Globus pallidus (tissue), 1 donor: ENCODE data around the gene NIPAL4.
A peak's percentile ranks its signal among the peaks of the same experiment; 100 is the strongest.

Source experiments
- DNase-seq: peaks from one replicate; pipeline ENCODE4 v3.0.0-alpha.2; 2015; ENCODE audit warnings: low spot score

The NIPAL4 gene

DNA sequence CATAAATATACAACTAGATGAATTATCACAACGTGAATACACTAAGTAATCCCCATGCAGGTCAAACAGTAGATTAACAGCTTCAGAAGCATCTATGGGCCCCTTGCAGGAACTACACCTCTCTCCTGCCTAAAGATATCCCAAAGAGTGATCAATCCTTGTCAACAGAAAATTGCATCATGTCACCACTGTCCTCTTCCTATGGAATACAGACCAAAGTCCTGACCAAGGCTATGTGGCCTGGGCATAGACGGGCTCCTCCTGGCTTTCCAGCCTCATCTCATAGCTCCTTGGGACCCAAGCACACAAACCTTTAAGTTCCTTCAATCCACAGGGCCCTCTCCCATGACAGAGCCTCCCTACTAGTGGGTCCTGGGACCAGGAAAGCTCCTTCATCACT is 25.3 kb downstream of the NIPAL4 start:
- no peak for DNase-seq

DNA sequence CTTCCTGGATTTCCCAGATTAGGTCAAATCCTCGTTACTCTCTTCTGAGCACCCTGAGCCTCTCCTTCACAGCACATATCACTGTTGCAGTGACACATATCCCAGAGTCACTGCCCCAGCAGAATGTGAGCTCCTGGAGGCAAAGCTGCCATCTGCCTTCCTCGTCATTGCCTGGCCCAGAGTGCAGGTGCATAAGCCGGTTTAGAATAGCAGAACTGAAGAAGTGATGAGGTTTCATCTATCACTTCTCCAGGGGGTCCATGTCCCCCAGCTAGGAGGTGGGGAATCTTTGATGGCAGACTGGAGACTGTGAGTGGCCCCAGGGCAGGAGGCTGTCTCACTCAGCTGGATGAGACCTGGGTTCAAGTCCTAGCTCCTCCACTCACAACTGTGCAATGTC is 25.8 kb downstream of the NIPAL4 start:
- no peak for DNase-seq

DNA sequence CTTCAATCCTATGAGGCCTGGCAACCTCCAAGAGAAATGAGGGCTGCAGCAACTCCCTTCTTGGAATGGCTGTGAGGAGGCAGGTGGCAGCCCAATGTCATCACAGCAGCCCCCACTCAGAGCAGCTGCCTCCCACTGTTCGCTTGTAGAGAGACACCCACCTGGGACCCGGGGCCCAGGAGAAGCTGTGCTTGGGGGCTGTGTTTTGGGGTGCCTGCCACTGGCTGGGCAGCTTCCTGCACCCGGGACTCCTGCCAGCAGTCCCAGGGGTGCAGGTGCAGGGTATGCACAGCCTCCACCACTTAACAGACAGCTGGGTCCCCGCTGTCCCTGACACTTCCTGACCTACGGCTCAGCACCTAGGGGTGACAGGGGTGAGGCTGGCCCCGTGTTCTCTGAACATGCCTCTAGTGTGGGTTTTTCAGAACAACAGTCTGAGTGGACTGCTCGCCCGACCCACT is 26.2 kb downstream of the NIPAL4 start:
- no peak for DNase-seq

DNA sequence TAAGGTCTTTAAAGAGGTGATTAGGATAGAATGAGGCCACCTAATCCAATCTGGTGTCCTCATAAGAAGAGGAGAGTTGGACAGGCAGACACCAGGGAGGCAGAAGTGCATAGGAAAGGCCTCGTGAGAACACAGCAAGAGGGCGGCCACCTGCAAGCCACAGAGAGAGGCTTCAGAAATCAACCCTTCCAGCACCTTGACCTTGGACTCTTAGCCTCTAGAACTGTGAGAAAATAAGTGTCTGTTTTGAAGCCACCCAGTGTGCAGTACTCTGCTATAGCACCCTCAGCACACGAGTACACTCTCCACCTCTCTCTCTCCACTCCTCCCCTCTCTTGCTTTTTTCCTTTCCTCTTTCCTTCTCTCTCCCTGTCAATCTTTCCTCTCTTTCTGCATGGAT is 26.8 kb downstream of the NIPAL4 start:
- no peak for DNase-seq

DNA sequence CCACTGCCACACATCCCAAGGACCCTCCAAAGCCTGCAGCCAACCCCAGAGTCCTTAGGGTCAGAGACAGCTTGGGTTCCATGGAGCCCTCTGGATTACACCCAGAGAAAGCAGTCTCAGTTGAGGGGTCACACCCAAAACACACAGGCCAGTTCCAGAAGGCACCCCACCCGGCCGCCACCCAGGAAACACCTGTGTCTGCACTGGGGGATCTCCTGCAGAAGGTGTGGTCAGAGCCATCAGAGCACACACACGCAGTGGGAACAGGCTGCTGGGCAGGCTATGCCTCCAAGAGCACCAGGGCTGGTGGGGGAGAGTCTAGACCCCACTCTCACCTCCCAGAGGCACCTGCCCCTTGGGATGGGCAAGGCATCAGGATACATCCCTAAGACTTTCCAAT is 27.3 kb downstream of the NIPAL4 start:
- no peak for DNase-seq

DNA sequence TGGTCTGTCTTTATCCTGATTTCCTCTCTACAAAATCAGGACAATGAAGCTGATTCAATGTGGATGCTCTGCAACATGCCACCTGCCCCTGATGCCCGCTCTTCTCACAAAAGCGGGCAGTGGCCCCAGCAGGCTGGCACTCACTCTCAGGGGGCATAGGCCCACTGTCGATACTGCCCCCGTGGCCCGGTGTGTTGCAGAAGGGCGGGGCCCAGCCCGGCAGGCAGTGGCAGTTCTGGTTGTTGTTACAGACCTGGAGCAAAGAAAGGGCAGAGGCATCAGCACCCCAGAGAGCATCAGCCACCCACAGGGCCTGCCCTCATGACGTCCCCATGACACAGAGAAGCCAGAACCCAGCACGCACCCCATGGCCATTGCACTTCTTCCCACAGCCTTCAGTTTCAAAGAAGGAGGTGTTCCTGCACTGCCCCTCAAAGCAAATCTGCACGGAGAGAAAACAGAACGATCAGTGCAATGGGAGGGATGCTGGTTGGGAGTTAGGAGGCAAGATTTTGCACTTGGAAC is 31.5 kb downstream of the NIPAL4 start:
- no peak for DNase-seq

DNA sequence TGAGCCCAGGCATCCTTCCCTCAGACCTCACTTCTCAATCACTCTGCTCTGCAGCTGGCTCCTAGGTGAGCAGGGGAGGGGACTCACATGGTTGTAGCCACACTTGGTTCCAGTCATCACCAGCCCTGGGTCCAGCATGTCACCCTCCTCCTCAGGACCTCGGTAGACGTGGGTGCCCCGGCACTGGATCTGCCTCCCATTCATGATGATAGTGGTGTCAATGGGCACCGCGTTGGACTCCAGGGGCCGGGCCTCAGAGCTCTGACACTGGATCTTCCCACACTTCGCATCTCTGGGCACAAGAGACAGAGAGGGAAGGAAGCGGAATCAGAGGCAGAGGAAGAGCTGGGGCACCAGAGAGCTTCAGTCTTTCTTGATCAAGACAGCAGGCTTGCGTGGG is 32.9 kb downstream of the NIPAL4 start:
- no peak for DNase-seq

DNA sequence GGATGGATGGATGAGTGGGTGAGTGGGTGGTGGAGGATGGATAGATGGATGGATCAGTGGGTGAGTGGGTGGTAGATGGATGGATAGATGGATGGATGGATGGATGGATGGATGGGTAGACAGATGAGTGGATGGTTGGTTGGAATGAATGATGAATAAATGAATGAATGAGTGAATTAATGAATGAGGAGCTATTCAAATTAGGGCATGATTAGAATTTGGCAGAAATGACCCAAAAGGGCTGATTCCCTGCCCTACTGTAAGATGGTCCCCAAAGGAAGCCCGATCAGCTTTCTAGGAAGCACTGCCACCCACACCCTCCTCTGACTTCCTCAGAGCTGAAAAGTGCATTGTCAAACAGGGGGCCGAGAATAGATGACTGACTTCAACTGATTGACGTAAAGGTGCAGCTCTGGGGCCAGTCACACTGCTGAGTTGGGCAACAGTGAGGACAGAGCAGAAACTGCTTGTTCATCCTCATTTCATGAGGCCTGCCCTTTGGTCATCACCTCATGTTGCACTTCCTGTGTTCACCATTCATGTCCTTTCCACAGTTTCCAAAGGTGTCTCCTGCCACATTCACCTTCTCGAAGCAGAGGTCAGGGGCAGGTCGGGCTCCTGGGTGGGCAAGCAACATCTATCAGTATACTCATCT is 34.3 kb downstream of the NIPAL4 start:
- DNase-seq = no peak

DNA sequence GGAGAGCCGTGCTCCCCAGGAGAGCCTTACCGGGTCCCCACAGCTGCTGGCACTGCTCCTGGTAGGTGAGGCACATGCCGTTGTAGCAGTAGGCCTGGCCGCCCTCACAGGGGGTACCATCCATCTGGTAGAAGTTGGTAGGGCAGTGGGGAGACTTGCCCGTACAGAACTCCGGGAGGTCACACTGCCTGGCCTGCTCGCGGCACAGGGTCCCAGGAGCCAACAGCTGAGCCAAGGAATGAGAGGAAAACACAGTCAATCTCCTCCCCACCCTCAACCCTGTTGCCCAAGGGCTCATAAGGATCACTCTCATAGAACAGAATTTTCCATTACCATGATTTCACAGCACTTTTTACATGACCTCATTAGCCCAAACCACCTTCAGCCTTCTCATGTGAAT is 36.9 kb downstream of the NIPAL4 start:
- no peak for DNase-seq

DNA sequence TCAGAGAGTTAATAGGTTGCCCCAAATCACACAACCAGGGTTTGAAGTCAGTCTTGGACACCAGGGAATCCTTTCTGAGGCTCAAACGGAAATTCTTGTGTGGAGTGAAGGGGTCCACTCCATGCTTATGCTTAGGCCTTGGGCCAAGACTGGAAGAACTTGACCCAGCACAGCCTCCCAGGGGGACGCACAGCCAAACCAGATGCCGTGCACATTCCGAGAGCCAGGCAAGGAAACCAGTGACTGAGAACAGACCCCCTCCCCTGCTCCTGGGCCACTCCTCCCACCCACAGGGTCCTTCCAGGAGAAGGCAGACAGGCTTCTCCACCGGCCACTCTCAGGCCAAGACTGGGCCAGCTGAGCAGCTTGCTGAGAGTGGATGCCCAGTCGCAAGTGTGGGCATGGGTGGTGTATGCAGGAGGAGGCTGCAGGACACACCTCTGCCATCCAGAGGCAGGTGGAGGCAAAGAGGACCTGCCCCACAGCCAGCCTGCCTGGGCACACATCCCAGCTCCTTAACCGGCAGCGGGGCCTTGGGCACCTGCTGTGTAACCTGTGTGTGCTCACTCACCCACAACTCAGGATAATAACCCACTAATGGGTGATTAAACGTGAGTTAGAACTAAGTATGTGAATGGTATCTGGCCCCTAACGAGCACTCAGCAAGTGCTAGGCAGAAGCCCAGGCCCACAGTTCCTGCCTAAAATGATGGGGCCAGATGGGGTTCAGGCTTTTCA is 38.0 kb downstream of the NIPAL4 start:
- no peak for DNase-seq

DNA sequence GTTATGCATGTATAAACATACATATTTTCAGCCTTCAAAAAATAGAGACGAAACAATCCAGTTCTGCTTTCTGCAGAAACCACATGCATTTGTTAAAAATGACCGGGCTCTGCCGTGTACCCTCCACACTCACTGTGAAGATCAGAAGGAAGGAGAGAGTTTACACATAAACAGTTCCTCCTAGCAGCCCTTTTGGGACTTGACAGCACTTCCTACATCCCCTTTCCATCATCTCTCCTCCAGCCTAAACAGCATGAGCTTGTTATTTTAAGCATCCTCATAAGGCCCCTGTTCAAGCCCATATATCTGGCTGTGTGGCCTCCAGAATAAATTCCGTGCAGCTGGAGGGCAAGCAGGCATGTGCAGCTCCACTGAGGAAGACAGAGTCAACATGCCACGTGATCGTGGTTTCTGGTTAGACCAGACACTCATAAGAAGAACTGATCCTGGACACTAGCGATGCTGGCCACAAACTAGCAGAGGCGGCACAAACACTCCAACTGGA is 42.2 kb downstream of the NIPAL4 start:
- peak; percentile 43 for DNase-seq

DNA sequence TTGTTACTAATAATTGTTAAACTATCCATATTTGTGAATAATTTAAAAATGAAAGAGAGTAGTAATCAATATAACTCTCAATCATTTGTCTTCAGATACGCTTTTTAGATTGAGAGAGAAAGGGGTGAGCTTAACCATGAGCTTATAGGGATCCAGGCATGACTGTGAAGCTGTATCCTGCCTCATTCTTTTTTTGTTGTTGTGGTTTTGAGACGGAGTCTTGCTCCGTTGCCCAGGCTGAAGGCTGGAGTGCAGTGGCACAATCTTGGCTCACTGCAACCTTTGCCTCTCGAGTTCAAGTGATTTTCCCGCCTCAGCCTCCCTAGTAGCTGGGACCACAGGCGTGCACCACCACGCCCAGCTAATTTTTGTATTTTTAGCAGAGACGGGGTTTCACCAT is 44.0 kb downstream of the NIPAL4 start:
- DNase-seq = no peak

DNA sequence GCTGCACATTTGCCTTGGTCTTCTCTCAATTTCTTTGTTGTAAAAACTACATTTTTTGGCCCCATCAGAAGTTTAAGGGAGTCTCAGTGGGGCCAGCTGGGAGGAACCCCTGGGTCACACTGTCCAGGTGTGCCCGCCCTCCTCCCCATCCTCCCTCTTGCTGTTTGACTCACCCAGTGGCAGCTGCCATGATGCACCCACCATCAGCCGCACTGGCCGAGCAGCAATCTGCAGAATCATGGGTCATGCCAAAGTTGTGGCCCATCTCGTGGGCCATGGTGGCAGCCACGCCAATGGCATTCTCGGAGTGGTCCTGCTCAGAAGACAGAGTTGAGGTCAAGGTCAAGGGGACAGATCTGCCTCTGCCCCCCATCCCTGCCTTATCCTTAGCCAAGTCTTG is 45.5 kb downstream of the NIPAL4 start:
- no peak for DNase-seq

DNA sequence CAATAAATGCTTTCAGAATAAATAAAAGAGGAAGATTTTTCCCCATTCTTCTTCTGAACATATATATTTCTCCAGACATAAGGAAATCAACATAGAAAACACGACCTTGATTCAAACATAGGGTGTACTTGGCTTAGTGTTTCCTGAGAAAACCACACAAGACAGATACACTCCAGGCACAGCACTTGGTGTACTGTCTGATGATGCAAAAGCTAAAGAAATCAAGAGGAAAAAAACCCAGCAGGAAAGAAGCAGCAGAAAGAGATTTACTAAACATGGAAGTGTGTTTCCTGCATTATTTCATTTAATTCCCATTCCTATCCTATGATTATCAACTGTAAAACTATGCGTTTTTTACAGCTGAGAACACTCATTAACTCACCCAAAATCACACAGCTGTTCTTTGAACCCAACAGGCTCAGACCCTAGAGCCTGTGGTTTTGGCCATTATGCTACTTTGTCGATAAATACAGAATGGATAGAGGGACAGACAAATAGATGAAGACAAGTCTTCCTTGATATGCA is 46.1 kb downstream of the NIPAL4 start:
- DNase-seq = no peak

DNA sequence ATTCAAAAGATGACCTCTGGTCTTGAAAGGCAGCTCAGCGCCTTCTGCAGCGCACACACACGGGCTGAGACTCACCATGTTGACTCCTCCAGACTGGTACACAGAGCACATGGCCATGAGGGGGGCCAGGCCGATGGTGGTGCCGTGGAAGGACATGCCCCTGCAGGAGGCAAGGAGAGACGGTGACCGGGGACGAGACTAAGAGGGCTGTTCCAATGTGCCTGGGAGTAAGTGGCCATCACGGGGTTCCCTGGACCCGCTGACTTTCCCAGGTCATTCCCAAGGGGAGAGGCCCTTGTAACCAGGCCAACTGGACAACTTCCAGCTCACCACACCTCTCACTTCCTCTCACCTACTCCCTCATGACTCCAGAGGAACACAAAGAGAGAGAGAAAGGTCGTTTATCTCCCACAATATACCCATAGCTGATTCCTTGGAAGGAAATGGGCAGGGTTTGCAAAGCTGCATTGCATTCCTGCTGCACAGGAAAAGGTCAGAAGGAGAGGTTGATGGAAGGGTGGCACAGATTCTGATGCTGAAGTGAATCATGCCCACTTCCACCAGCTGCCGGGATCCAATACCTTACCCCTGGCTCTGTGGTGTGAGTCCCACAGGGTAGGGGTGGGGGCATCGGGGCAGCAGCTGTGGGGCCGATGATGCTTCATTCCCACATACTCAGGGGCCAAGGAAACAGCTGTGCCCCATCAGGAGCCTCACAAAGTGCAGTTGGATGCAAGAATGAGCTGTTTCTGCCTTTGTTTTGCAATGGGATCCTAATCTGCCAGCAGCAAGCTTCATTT is 47.2 kb downstream of the NIPAL4 start:
- no peak for DNase-seq

DNA sequence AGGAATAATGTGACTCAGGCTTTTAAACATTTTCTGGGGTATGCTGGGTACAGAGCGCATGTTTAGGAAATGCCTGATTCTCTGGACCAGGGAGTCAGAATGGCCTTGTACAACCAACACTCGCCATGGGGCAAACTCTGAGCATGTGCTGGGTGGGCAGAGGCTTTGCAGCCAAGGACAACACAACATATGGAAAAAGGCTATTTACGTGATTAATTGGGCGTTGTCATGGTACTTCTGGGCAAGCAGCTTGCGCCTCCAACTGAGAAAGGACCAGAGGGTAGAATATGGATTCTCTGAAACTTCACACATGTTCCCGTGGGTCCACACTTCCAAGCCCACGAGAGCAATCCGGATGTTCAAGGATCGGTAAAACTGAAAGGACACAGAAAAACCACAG is 49.1 kb downstream of the NIPAL4 start:
- DNase-seq = no peak

DNA sequence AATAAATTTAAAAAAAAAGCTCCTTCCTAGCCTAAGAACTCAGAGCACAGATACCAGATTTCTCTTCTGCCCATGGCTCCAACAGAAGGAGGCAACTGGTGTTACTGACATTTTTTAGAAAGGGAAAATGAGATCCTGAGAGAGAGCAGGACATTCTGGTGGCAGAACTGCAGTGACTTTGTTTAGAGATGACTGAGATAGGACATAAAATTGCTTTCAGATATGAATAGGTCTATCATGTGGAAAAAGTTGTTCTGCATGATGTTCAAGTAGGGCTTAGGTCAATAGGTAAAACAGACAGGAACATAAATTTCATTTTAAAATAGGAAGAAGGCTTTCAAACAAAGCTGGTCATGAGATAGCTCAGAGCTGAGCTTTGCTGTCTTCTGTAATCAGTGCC is 49.6 kb downstream of the NIPAL4 start:
- no peak for DNase-seq

DNA sequence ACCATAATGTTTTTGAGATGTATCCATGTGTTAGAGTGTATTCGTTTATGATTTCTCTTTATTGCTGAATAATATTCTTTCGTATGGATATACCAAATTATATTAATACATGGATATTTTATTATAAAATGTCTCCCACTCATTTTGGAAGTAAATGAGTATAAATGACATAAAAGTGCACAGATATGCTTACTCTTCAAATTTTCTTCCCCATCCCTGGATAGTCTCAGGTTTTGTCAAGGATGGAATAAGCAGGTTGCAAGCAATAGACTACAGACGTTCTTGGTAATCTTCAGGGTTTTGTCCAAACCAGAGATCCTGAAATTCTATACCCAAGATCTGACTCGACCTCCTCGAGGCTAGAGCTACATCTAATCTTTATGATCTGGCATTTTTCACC is 50.7 kb downstream of the NIPAL4 start:
- DNase-seq = no peak

DNA sequence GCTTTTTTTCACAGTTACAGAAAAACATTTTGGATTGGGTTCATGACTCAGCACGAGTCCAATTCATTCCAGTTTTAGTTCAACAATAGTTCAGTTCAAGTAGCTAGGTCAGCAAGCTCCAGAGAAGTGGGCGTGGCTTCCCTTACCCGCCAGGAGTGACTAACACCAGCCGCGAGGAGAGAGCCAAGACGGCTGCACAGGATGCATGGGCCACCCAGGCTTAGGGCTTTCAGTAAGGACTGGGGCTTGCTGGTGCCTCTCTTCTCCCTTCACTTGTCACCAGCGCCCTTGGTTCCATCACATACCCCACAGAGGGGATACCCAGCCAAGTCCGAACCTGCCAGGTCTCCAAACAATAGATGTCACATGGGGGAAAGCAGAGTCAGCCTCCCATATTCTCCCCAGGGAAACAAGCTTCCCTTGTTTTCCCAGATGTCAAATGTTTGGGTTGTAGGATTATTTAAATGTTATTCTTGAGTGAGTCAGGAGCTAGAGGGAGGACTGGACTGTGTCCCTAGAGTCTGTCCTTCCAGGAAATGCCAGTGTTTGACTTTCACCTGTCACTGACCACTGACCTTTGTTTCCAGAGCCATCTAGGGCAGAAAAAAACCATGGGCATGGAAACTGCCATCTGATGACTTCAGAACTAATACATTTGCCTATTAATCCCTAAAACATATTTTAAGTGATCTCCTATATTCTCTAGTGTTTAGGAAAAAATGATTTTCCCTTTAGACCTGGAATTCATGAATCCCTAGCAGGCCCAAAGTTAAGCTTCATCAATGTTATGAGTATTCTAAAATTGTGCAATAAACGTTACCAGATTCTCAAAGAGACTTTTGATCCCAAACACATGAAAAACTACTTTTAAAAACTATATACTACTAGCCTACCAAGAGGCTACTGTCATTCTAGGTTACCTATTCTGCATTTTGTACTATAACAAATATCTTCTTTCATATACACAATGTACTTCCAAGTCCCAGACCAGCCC is 51.9 kb downstream of the NIPAL4 start:
- peak; percentile 65 for DNase-seq

DNA sequence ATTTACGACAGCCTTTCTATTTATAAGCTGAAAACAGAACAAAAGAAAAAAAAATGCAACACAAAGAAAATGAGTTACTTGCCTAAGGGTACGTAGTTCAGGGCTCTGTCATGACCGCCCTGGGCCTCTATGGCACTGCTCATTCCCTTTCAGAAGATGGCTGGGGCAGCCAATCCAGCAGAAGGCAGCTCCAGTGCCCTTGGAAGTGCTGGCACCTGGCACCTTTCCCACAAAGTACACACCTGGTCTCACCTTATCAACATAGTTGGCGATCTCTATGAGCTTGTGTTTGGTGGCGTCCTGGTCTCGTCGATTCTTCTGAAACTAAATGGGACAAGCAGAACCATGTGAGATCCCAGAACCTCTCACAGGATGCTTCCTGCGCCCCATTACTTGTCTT is 53.2 kb downstream of the NIPAL4 start:
- no peak for DNase-seq

DNA sequence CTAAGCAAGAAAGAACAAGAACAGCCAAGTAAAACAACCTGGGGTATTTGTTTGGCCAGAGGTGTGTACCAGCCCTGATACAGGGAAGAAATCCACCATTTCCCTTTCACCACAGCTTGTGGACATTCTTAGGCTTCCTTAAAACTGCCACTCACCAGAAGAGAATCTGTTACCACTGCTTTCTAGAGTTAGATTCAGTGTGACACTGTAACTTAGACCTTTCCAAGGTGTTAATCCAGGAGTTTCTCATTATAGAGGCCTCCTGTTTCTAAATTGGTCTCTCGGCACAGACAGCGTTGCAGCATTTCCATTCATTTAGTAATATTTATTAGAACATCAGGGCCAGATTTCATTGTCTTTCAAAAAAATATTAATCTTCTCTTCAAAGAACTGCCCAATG is 55.0 kb downstream of the NIPAL4 start:
- DNase-seq = no peak
